Effector memory CD8-positive, alpha-beta T cell (primary cell): ENCODE measurements around the gene KRTAP5-2.

Experiments
- ATAC-seq: fragments of 150-1000 bp; cut with Tn5 transposase; replicated peaks from 2 replicates; pipeline ENCODE4 v1.10.0; 2021; ENCODE audit warnings: mild to moderate bottlenecking, moderate library complexity
- DNase-seq, 3 experiments: peaks; one replicate each; pipeline ENCODE4 v3.0.0; 2021
- H3K27ac Mint-ChIP-seq, 2 donors: one replicate each; pipeline ENCODE4 v1.8.0; 2022; ENCODE audit warnings: mild to moderate bottlenecking in 2 of 2, mixed read lengths in 2 of 2, moderate library complexity in 2 of 2
- H3K27me3 Mint-ChIP-seq, 2 donors: one replicate each; pipeline ENCODE4 v1.8.0; 2022; ENCODE audit warnings: mixed read lengths in 2 of 2
- H3K36me3 Mint-ChIP-seq: one replicate; pipeline ENCODE4 v1.8.0; 2022; ENCODE audit warnings: mild to moderate bottlenecking, moderate library complexity, mixed read lengths; ENCODE audit not compliant: insufficient read depth
- H3K4me1 Mint-ChIP-seq, 2 donors: one replicate each; pipeline ENCODE4 v1.8.0; 2022; ENCODE audit warnings: low read depth in 2 of 2, mixed read lengths in 2 of 2
- H3K4me3 Mint-ChIP-seq, 2 donors: one replicate each; pipeline ENCODE4 v1.8.0; 2022; ENCODE audit warnings: mild to moderate bottlenecking in 2 of 2, mixed read lengths in 2 of 2, moderate library complexity in 2 of 2
- H3K9me3 Mint-ChIP-seq, 2 donors: one replicate each; pipeline ENCODE4 v1.8.0; 2022; ENCODE audit warnings: mixed read lengths in 2 of 2

The KRTAP5-2 gene

GRCh38 chr11:1560002-1560648 lies 38.0 kb downstream of the KRTAP5-2 start:
- ATAC-seq = no peak
- Mint-ChIP-seq H3K36me3 (peaks cover 92% of the 10 kb centered on the region), H3K9me3 (no peaks in the 10 kb centered on the region), H3K27ac (peak overlapping the region in 1 of 2 donors; percentile 83), H3K27me3 (no peaks in the 10 kb centered on the region), H3K4me3 (peak overlapping the region in 1 of 2 donors; percentile 44), H3K4me1 (peaks cover 3 to 4% of the 10 kb centered on the region in 2 donors)
- no peak for DNase-seq

- Mint-ChIP-seq H3K36me3 (peaks cover 90% of the 10 kb centered on the region), H3K4me3 (no peak overlapping the region), H3K9me3 (no peaks in the 10 kb centered on the region), H3K27ac (peak overlapping the region; percentile 45 to 83), H3K4me1 (peaks cover 3 to 4% of the 10 kb centered on the region in 2 donors), H3K27me3 (peaks cover 0 to 5% of the 10 kb centered on the region in 2 donors)
- DNase-seq (no peak), ATAC-seq (peak; percentile 9)
These were observed 38.8 kb downstream of the KRTAP5-2 start for GRCh38 chr11:1559111-1559951.

- Mint-ChIP-seq H3K4me3 (no peak overlapping the region), H3K9me3 (no peaks in the 10 kb centered on the region), H3K27me3 (peaks cover 0 to 11% of the 10 kb centered on the region in 2 donors), H3K4me1 (peaks cover 3 to 4% of the 10 kb centered on the region in 2 donors), H3K36me3 (peaks cover 90% of the 10 kb centered on the region), H3K27ac (peak overlapping the region; percentile 45 to 83)
- ATAC-seq (no peak), DNase-seq (no peak)
These were observed 39.4 kb downstream of the KRTAP5-2 start for GRCh38 chr11:1558775-1559110.

GRCh38 chr11:1557904-1558774 lies 40.0 kb downstream of the KRTAP5-2 start:
- H3K27ac Mint-ChIP-seq = peak overlapping the region; percentile 45 to 83
- H3K4me1 Mint-ChIP-seq = peaks cover 3 to 4% of the 10 kb centered on the region in 2 donors
- no peaks in the 10 kb centered on the region for H3K9me3 Mint-ChIP-seq
- DNase-seq (no peak), ATAC-seq (no peak)
- peaks cover 90% of the 10 kb centered on the region for H3K36me3 Mint-ChIP-seq
- peak overlapping the region in 1 of 2 donors; percentile 41 for H3K4me3 Mint-ChIP-seq
- peaks cover 0 to 16% of the 10 kb centered on the region in 2 donors for H3K27me3 Mint-ChIP-seq

GRCh38 chr11:1557051-1557884 lies 40.8 kb downstream of the KRTAP5-2 start:
- peaks cover 0 to 25% of the 10 kb centered on the region in 2 donors for H3K27me3 Mint-ChIP-seq
- peak overlapping the region in 1 of 2 donors; percentile 41 for H3K4me3 Mint-ChIP-seq
- peak overlapping the region in 1 of 2 donors; percentile 82 for H3K27ac Mint-ChIP-seq
- DNase-seq = no peak
- H3K9me3 Mint-ChIP-seq = no peaks in the 10 kb centered on the region
- peaks cover 3% of the 10 kb centered on the region in 2 donors for H3K4me1 Mint-ChIP-seq
- H3K36me3 Mint-ChIP-seq = peaks cover 82% of the 10 kb centered on the region
- no peak for ATAC-seq

- no peaks in the 10 kb centered on the region for H3K4me1 Mint-ChIP-seq
- H3K9me3 Mint-ChIP-seq = no peaks in the 10 kb centered on the region
- H3K27me3 Mint-ChIP-seq = peaks cover 0 to 28% of the 10 kb centered on the region in 2 donors
- ATAC-seq = no peak
- peak overlapping the region in 1 of 2 donors; percentile 78 for H3K27ac Mint-ChIP-seq
- no peak overlapping the region for H3K4me3 Mint-ChIP-seq
- no peak for DNase-seq
- H3K36me3 Mint-ChIP-seq = peaks cover 73% of the 10 kb centered on the region
These were observed 41.7 kb downstream of the KRTAP5-2 start for GRCh38 chr11:1556278-1556902.

GRCh38 chr11:1555713-1556153 lies 42.4 kb downstream of the KRTAP5-2 start:
- H3K36me3 Mint-ChIP-seq = peaks cover 66% of the 10 kb centered on the region
- ATAC-seq = peak; percentile 3
- H3K4me1 Mint-ChIP-seq = no peaks in the 10 kb centered on the region
- peaks cover 0 to 28% of the 10 kb centered on the region in 2 donors for H3K27me3 Mint-ChIP-seq
- no peak for DNase-seq
- H3K9me3 Mint-ChIP-seq = no peaks in the 10 kb centered on the region
- H3K27ac Mint-ChIP-seq = peak overlapping the region in 1 of 2 donors; percentile 78
- no peak overlapping the region for H3K4me3 Mint-ChIP-seq

- no peak for DNase-seq
- Mint-ChIP-seq H3K27ac (peak overlapping the region in 1 of 2 donors; percentile 78), H3K4me1 (no peaks in the 10 kb centered on the region), H3K4me3 (peak overlapping the region in 1 of 2 donors; percentile 8), H3K27me3 (peaks cover 0 to 30% of the 10 kb centered on the region in 2 donors), H3K9me3 (no peaks in the 10 kb centered on the region), H3K36me3 (peaks cover 60% of the 10 kb centered on the region)
- peak; percentile 16 for ATAC-seq
These were observed 42.9 kb downstream of the KRTAP5-2 start for GRCh38 chr11:1554981-1555712.

- Mint-ChIP-seq H3K27ac (peak overlapping the region in 1 of 2 donors; percentile 78), H3K27me3 (peaks cover 9 to 42% of the 10 kb centered on the region in 2 donors), H3K36me3 (peaks cover 49% of the 10 kb centered on the region), H3K4me1 (no peaks in the 10 kb centered on the region), H3K4me3 (peak overlapping the region in 1 of 2 donors; percentile 8), H3K9me3 (no peaks in the 10 kb centered on the region)
- ATAC-seq (no peak), DNase-seq (no peak)
These were observed 44.1 kb downstream of the KRTAP5-2 start for GRCh38 chr11:1553808-1554594.

GRCh38 chr11:1549338-1550330 lies 48.5 kb downstream of the KRTAP5-2 start:
- Mint-ChIP-seq H3K27ac (peak overlapping the region in 1 of 2 donors; percentile 60), H3K9me3 (no peaks in the 10 kb centered on the region), H3K4me3 (no peak overlapping the region), H3K4me1 (peaks cover 3 to 10% of the 10 kb centered on the region in 2 donors), H3K27me3 (peaks cover 21 to 68% of the 10 kb centered on the region in 2 donors), H3K36me3 (peaks cover 16% of the 10 kb centered on the region)
- ATAC-seq (no peak), DNase-seq (no peak)
